GM12878 (cell line): ENCODE results near the gene CCDC97. TPM values are rescaled to one million over a fixed set of nuclear protein-coding genes. Genes with fewer than 3 reads are reported as not detected.

Experiments used
- ATAC-seq: fragments of 200-7000 bp; cut with Tn5 transposase; 3 replicates; pipeline ENCODE4 v1.9.1; 2020; ENCODE audit warnings: mild to moderate bottlenecking, moderate library complexity
- BruUV-seq: library from RNA; stranded (reverse); fragments of 400-500 nt; replicated peaks from 2 replicates; lab custom pipeline; 2021; lab: Mats Ljungman, UMichigan
- CTCF ChIA-PET: fragments of 300-600 bp; sonication (Branson Sonifier 250); formaldehyde crosslinking; extraction: SDS; loops from one replicate; lab custom pipeline; 2021; ENCODE audit warnings: inconsistent platforms; lab: Yijun Ruan, JAX
- POLR2A ChIA-PET: fragments of 350-600 bp; formaldehyde crosslinking; extraction: SDS; loops from one replicate; lab custom pipeline; 2021; ENCODE audit warnings: inconsistent platforms; lab: Charles Lee
- RAD21 ChIA-PET: fragments of 300-600 bp; sonication (Branson Sonifier 250); formaldehyde crosslinking; loops from one replicate; lab custom pipeline; 2023; ENCODE audit warnings: antibody characterized with exemption; ENCODE audit not compliant: unreplicated experiment; lab: Charles Lee
- SMC1A ChIA-PET: fragments of 300-600 bp; sonication (Branson Sonifier 250); formaldehyde crosslinking; loops from one replicate; lab custom pipeline; 2023; ENCODE audit not compliant: unreplicated experiment, uncharacterized antibody; lab: Charles Lee
- DNase-seq: peaks from one replicate; pipeline ENCODE4 v3.0.0-alpha.2; 2011; ENCODE audit warnings: low read depth, low spot score
- FAIRE-seq: peaks from 3 replicates; lab custom pipeline; 2011; peaks lifted over from hg19 to GRCh38; lab: Jason Lieb, UNC
- H2AFZ ChIP-seq: 2 replicates; pipeline ENCODE4 v1.6.0; 2011; ENCODE audit warnings: low read depth, low read length, control low read depth; ENCODE audit not compliant: control insufficient read depth
- H3K27ac ChIP-seq: 2 replicates; pipeline ENCODE4 v1.5.1; 2011; ENCODE audit warnings: control low read depth; ENCODE audit not compliant: control insufficient read depth, insufficient read depth
- H3K27me3 ChIP-seq, 2 experiments: replicated peaks in 1 of 2; 2 replicates each; pipeline versions ENCODE4 v1.6.0 to v1.6.1; 2011; ENCODE audit warnings: low read length in 1 of 2; ENCODE audit not compliant: control insufficient read depth in 2 of 2, insufficient read depth in 2 of 2
- H3K36me3 ChIP-seq, 2 experiments: 2 replicates each; pipeline ENCODE4 v1.5.1; 2011; ENCODE audit warnings: low read length in 1 of 2; ENCODE audit not compliant: control insufficient read depth in 2 of 2, insufficient read depth in 2 of 2
- H3K4me1 ChIP-seq: 2 replicates; pipeline ENCODE4 v1.6.1; 2011; ENCODE audit warnings: mild to moderate bottlenecking, low read length, moderate library complexity, mixed read lengths; ENCODE audit not compliant: control insufficient read depth, insufficient read depth
- H3K4me2 ChIP-seq: 2 replicates; pipeline ENCODE4 v1.6.0; 2011; ENCODE audit warnings: control low read depth; ENCODE audit not compliant: control insufficient read depth, insufficient read depth
- H3K4me3 ChIP-seq: fragments of 200-600 bp; sonication (generic); 2 replicates; pipeline ENCODE4 v1.5.1; 2016
- H3K79me2 ChIP-seq: 2 replicates; pipeline ENCODE4 v1.6.0; 2011; ENCODE audit warnings: low read length; ENCODE audit not compliant: control insufficient read depth, insufficient read depth
- H3K9ac ChIP-seq: 2 replicates; pipeline ENCODE4 v1.8.0; 2011; ENCODE audit warnings: low read length, control low read depth, mixed read lengths; ENCODE audit not compliant: control insufficient read depth, insufficient read depth
- H3K9me3 ChIP-seq: replicated peaks from 3 replicates; pipeline ENCODE4 v1.5.1; 2011; ENCODE audit warnings: mild to moderate bottlenecking, low read length; ENCODE audit not compliant: control insufficient read depth, insufficient read depth
- H4K20me1 ChIP-seq: 2 replicates; pipeline ENCODE4 v1.6.0; 2011; ENCODE audit not compliant: control insufficient read depth, insufficient read depth
- BMI1 ChIP-seq: fragments of 450-650 bp; IDR thresholded peaks from 2 replicates; pipeline ENCODE4 v1.6.1; 2016; ENCODE audit warnings: mild to moderate bottlenecking, moderate library complexity, borderline replicate concordance
- CREB1 ChIP-seq: IDR thresholded peaks from 2 replicates; pipeline ENCODE4 v1.6.1; 2012; ENCODE audit warnings: low read depth, mild to moderate bottlenecking, inconsistent platforms
- E2F4 ChIP-seq: IDR thresholded peaks from 2 replicates; pipeline ENCODE4 v1.6.1; 2012; ENCODE audit warnings: low read depth, low read length, improper control_type of control experiment
- HSF1 ChIP-seq: fragments of 150-350 bp; IDR thresholded peaks from 2 replicates; pipeline ENCODE4 v1.6.1; 2014; ENCODE audit warnings: mild to moderate bottlenecking, low read depth, low read length
- KDM1A ChIP-seq: fragments of 200-600 bp; sonication (generic); IDR thresholded peaks from 2 replicates; pipeline ENCODE4 v1.6.1; 2016; ENCODE audit warnings: borderline replicate concordance
- POLR2AphosphoS5 ChIP-seq: IDR thresholded peaks from 2 replicates; pipeline ENCODE4 v1.6.1; 2011; ENCODE audit warnings: mild to moderate bottlenecking, low read length, inconsistent platforms
- SREBF1 ChIP-seq: IDR thresholded peaks from 2 replicates; pipeline ENCODE4 v1.6.1; 2012; ENCODE audit warnings: mild to moderate bottlenecking, low read length
- TCF3 ChIP-seq: IDR thresholded peaks from 2 replicates; pipeline ENCODE4 v1.6.1; 2012; ENCODE audit warnings: low read depth, mild to moderate bottlenecking, low read length, borderline replicate concordance; ENCODE audit not compliant: insufficient read depth
- ZNF24 ChIP-seq: fragments of 450-650 bp; IDR thresholded peaks from 2 replicates; pipeline ENCODE4 v1.6.1; 2017; ENCODE audit warnings: antibody characterized with exemption, mild to moderate bottlenecking
- WGBS: methylation state at CpG from one replicate; pipeline ENCODE4 v1.1.6; 2016; ENCODE audit warnings: low lambda C conversion rate; ENCODE audit not compliant: insufficient replicate concordance, insufficient coverage; ENCODE audit errors: missing lambda C conversion rate; 5-methylcytosine and 5-hydroxymethylcytosine counted together
- in situ Hi-C: fragments of 300-500 bp; cut with MboI; formaldehyde crosslinking; loops from 9 replicates; pipeline ENCODE4 v1.14.3; 2018; ENCODE audit warnings: mixed read lengths
- intact Hi-C: fragments of 100-400 bp; cut with micrococcal nuclease; formaldehyde crosslinking; loops from one replicate; pipeline ENCODE4 v1.14.2; 2022; ENCODE audit not compliant: unreplicated experiment
- polyA plus RNA-seq, 11 experiments: library from polyadenylated mRNA; depleted of rRNA in 4 of 11; unstranded in 6 of 11; stranded (reverse) in 5 of 11; fragments of >200 nt; fragmentation: Nextera tagmentation in 4 of 11; fragmentation: Illumina TruSeq in 1 of 11; extraction: Ambion mirVana in 4 of 11; extraction: Trizol in 1 of 11; gene quantifications; 1 replicate in 1 of 11; 2 replicates in 10 of 11; pipeline versions ENCODE4 v1.2.1 to v1.2.3, GENCODE V29; 2011 to 2016; ENCODE audit warnings: inconsistent platforms in 2 of 11, missing spikeins in 2 of 11, low read depth in 1 of 11
- total RNA-seq, 4 experiments: library from RNA; depleted of rRNA in 3 of 4; stranded (reverse); fragments of >200 nt in 3 of 4; fragmentation: Illumina TruSeq in 1 of 4; extraction: Trizol in 1 of 4; gene quantifications; 2 replicates each; pipeline versions ENCODE4 v1.2.1 to v1.2.3, GENCODE V29; 2013 to 2021

Gene CCDC97
- total and polyA plus RNA-seq, 10 of the 15 experiments (the other 5 are each of a cell fraction or from before 2014, with no cell fraction given): 1.8 to 34.1 (median 18.8) TPM

DNA sequence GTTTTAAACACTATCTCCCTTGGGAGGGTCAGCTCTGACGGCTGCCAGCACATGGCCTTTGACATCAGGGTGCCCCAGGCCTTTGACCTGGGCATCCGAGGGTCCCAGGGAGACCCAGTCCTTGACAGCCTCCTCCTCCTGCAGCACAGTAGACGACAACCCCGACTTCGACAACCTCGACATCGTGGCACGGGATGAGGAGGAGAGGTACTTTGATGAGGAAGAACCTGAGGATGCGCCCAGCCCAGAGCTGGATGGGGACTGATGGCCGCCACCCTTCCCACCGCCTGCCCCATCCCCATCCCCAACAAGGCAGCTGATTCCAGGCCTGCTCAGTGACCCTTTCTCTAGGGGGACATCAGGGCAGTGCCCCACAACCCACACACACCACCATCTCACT is 12.5 kb downstream of the CCDC97 start:
- Histone ChIP-seq H3K4me3 (no peak overlapping the region), H3K36me3 (peaks cover 10 to 33% of the 10 kb centered on the region in 2 experiments), H3K9ac (no peak overlapping the region), H2AFZ (no peak overlapping the region), H3K79me2 (peaks cover 7% of the 10 kb centered on the region), H3K27me3 (no peaks in the 10 kb centered on the region), H3K9me3 (no peaks in the 10 kb centered on the region), H3K4me2 (no peak overlapping the region)
- ATAC-seq: no peak
- in situ Hi-C loops: no loop called here
- 92% methylated on average over 11 of the region's 11 CpGs for WGBS
- RAD21 ChIA-PET: no interaction called here
- no peak for DNase-seq
- POLR2A ChIA-PET: no interaction called here
- TF ChIP-seq TCF3: no peak
- TF ChIP-seq ZNF24: no peak
- no peak for TF ChIP-seq CREB1
- no peak for TF ChIP-seq BMI1
- TF ChIP-seq, all 136 proteins: peak for 0
- FAIRE-seq: no peak
- Histone ChIP-seq H3K4me1 (peaks cover 19% of the 10 kb centered on the region), H4K20me1 (no peaks in the 10 kb centered on the region), H3K27ac (no peak overlapping the region)
- CTCF ChIA-PET: interaction anchor here (0.6 to 1.8 kb wide), 4 partner anchors 9 to 125 kb away, joined by 3 to 5 read pairs (median 4); no protein-coding TSS in a partner anchor
- BruUV-seq: no TSS peak
- SMC1A ChIA-PET: interaction anchor here (1.2 kb wide), 1 partner anchor 14 kb away, joined by 3 read pairs; no protein-coding TSS in a partner anchor
- intact Hi-C loops: no loop called here

DNA sequence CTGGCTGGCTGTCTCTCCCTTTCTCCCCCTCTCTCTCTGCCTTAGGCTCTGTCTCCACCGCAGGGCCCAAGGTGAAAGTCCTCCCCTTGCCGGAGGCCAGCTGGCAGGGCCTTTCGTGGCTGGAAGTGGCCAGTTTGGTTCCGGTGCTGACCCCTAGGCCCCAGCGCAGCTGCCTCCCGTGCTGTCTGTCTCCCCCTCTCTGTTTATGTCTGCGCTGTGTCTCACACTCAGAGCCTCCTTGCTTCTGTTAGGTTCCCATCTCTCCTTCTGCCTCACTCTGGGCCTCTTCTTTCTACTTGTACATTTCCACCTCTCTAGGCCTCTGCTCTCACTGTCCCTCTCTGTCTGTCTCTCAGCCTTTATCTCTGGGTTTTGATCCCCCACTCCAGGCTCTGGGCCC is 13.1 kb downstream of the CCDC97 start:
- no peak for DNase-seq
- no peak for FAIRE-seq
- WGBS: 75% methylated on average over 7 of the region's 7 CpGs
- no peak overlapping the region for H3K9ac ChIP-seq
- BruUV-seq: no TSS peak
- no peaks in the 10 kb centered on the region for H3K9me3 ChIP-seq
- intact Hi-C loops (no loop called here), in situ Hi-C loops (no loop called here)
- H2AFZ ChIP-seq: no peak overlapping the region
- H3K27ac ChIP-seq: no peak overlapping the region
- ChIA-PET RAD21 (no interaction called here), SMC1A (no interaction called here), CTCF (interaction anchor here (1.8 kb wide), 1 partner anchor 29 kb away, joined by 5 read pairs; no protein-coding TSS in a partner anchor), POLR2A (no interaction called here)
- no peak overlapping the region for H3K4me2 ChIP-seq
- H3K36me3 ChIP-seq: peaks cover 9 to 35% of the 10 kb centered on the region in 2 experiments
- H3K4me1 ChIP-seq: peaks cover 25% of the 10 kb centered on the region
- H4K20me1 ChIP-seq: no peaks in the 10 kb centered on the region
- no peak for ATAC-seq
- no peak for TF ChIP-seq KDM1A
- peak; percentile 17; the same call in 1 of the 2 replicates for TF ChIP-seq POLR2AphosphoS5
- TF ChIP-seq E2F4: no peak
- no peak for TF ChIP-seq HSF1
- no peak for TF ChIP-seq SREBF1
- H3K4me3 ChIP-seq: no peak overlapping the region
- H3K79me2 ChIP-seq: peaks cover 10% of the 10 kb centered on the region
- H3K27me3 ChIP-seq: no peaks in the 10 kb centered on the region
